GM18907 (cell line): Measurements from ENCODE around the gene SSBP1.
"Not testable (repeated sequence)": the region's sequence is repeated elsewhere in the genome, so short reads cannot be mapped to it uniquely, and the experiment has no call there.

Source experiments
- ATAC-seq: cut with Tn5 transposase; IDR thresholded peaks from one replicate; pipeline ENCODE4 v1.9.1; 2021; ENCODE audit warnings: mild to moderate bottlenecking, moderate library complexity; ENCODE audit not compliant: unreplicated experiment

SSBP1 gene, protein sequence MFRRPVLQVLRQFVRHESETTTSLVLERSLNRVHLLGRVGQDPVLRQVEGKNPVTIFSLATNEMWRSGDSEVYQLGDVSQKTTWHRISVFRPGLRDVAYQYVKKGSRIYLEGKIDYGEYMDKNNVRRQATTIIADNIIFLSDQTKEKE

GRCh38 chr7:141737836-141738591, at the start of gene SSBP1:
SSBP1 (plus strand) TSS chr7:141738358; CDS start chr7:141739167, 809 bp downstream.
- ATAC-seq: peak; percentile 94

GRCh38 chr7:141689072-141689825, 48.9 kb upstream of the SSBP1 start:
- ATAC-seq: not testable (repeated sequence)

GRCh38 chr7:141691540-141691939, 46.6 kb upstream of the SSBP1 start:
- ATAC-seq: no peak

DNA sequence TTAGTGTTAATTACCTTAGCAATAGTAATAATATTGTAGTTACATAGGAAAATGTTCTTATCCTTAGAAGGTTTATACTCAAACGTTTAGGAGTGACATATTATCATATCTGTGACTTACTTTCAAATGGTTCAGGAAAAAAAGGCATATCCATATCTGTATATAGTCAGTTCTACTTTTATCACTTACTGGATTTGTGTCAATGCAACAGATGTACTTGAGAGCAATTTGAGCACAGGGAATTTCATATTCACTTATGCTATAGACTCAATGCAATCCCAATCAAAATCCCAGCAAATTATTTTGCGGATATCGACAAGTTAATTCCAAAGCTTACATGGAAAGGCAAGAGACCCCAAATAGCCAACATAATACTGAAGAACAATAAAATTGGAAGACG, 46.2 kb upstream of the SSBP1 start:
- no peak for ATAC-seq

DNA sequence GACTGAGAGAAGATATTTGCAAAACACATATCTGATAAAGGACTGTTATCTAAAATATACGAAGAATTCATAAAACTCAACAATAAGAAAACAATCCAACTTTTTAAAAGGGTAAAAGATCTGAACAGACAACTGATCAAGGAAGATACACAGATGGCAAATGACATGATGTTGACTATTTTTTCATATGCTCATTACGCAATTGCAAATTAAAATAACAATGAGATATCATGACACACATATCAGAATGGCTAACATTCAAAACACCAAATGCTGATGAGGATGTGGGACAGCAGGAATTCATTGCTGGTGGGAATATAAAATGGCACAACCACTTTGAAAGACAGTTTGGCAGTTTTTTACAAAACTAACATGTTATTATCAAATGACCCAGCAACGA, 45.1 kb upstream of the SSBP1 start:
- ATAC-seq: no peak

DNA sequence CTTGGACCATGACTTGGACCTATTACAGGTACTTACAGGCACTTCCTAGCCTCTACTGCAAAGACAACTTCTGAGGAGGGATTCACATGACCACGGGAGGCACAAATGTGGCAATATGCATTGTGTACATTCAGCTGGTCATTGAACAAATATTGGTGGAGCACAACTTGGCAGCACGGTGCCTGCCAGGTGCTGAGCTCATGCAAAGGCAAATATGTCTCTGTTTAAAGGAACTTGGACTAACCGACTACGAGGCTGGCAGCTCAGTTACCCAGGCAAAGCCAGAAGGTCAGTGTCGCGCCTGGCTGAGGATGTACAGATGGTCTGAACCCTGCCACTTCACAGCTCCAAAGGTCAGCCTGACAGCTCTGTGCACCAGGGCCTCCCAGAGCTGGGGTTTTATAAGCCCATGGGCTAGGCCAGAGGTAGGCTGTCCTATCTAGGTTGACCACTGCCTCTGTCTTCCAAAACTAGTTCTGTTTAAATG, 42.3 kb upstream of the SSBP1 start:
- ATAC-seq: peak; percentile 42

GRCh38 chr7:141696348-141696747, 41.8 kb upstream of the SSBP1 start:
- ATAC-seq: no peak

GRCh38 chr7:141697211-141697871, 40.8 kb upstream of the SSBP1 start:
- no peak for ATAC-seq

GRCh38 chr7:141698247-141699015, 39.7 kb upstream of the SSBP1 start:
- no peak for ATAC-seq

DNA sequence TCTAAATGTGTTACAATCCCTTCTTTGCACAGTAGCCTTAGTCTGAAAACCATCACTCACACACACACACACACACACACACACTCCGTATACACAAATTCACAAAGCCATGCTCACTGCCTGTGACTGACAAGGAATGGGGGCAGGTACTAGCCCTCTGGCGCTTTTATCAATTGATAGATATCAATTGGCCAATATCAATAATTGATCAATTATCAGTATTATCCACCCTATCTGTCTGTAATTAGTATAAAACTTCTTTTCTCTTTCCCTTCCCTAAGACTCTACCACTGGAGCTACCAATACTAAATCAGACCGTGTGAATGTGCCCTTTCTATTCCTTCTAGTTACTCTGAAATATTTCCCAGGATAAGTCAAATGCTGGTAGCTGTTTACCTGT, 38.3 kb upstream of the SSBP1 start:
- ATAC-seq: no peak

DNA sequence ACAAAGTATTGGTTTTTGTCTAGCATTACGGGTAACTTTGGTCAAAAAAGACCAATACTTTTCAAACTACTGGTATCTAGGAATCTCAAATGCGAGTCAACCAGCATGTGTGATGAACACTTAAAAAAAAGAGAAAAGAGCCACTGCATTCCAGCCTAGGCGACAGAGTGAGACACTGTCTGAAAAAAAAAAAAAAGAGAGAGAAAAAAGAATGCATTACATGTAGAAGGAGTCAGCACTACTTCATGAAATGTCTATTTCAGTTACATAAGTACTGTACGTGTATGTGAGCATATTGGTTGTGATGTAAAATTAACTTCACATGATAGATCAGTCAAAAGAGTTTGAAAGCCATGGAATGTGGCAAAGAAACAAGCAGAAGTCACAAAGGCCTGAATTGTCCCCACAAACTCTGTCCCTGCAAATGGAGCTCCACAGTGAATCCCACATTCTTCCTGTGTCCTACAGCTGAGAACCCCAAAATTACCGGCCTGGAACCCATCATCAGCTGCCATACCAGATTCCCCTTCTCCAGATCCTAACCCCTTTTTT, 37.8 kb upstream of the SSBP1 start:
- no peak for ATAC-seq

- peak; percentile 7 for ATAC-seq
Observed at GRCh38 chr7:141700848-141701371, 37.2 kb upstream of the SSBP1 start.

- peak; percentile 88 for ATAC-seq
Observed at GRCh38 chr7:141701489-141702046, 36.6 kb upstream of the SSBP1 start.

GRCh38 chr7:141702047-141702567, 36.1 kb upstream of the SSBP1 start, which contains the start of gene DENND11:
DENND11 (minus strand) TSS chr7:141702166; CDS start chr7:141702153, 13 bp downstream.
- ATAC-seq: peak; percentile 81

DNA sequence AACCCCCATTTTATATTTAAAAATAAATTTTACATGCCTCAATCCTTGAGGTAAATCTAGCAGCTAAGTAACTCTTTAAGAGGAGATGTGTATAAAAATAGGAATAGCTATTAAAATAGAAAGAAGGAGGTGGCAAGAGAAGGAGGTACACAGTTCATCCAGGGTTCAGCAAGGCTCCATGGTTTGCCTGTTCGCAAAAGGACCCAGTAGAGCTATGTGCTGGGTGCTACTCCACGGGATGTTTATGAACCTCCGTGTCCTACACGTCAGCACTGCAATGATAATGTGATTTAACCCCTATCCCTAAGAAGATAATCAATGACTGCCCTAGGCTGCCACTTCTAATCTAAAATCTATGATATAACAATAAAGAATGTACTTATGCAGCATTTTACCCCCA, 35.3 kb upstream of the SSBP1 start:
- ATAC-seq: no peak

DNA sequence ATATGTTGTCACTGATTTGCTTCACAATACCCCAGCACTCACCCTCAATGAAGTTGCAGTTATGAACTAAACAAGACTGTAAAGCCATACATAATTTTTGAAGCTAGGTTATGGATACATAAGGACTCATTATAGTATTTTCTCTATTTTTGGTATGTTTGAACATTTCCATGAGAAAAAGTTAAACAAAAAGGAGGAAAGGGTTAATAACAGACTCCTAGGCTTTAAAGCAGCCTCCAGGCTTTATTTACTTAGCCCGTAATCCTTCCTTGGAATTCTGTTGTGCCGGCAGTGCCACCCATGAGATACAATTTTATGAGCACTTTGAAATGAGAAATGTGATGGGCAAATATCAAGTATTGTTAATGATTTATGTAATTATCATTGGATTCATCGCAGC, 34.0 kb upstream of the SSBP1 start:
- no peak for ATAC-seq

- no peak for ATAC-seq
Observed at GRCh38 chr7:141704741-141705140, 33.4 kb upstream of the SSBP1 start.

- no peak for ATAC-seq
Observed at GRCh38 chr7:141706239-141707064, 31.7 kb upstream of the SSBP1 start.
